Measurements from ENCODE around the gene ZNF324.

ZNF324 gene

GRCh38 chr19:58522709-58523108, 55.8 kb downstream of the ZNF324 start:
- no peak for DNase-seq (ENCODE audit: low read depth in 3 of 3)

Measured in stimulated activated CD4-positive, alpha-beta T cell treated with anti-CD3 and anti-CD28 coated beads, TNF-alpha, amount 100 ng/mL, for 48 hours (primary cell).